ENCODE results near the gene RXFP1.

Gene RXFP1

DNA sequence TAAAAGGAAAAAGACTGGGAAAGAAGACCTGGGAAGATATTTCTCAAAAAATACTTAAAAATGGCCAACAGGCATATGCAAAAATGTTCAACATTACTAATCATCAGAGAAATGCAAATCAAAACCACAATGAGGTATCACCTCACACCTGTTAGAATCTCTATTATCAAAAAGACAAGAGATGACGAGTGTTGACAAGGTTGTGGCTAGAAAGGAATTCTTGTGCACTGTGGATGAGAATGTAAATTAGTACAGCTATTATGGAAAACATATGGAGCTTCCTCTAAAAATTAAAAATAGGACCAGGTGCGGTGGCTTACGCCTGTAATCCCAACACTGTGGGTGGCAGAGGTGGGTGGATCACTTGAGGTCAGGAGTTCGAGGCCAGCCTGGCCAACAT lies 100.0 kb downstream of the RXFP1 start:
- FAIRE-seq, result no peak
- TF ChIP-seq CTCF (IDR thresholded peaks at IDR 0.05; ENCODE audit: insufficient read depth, missing control alignments), result no peak
- no peak for DNase-seq (ENCODE audit: insufficient read length, low spot score)

DNA sequence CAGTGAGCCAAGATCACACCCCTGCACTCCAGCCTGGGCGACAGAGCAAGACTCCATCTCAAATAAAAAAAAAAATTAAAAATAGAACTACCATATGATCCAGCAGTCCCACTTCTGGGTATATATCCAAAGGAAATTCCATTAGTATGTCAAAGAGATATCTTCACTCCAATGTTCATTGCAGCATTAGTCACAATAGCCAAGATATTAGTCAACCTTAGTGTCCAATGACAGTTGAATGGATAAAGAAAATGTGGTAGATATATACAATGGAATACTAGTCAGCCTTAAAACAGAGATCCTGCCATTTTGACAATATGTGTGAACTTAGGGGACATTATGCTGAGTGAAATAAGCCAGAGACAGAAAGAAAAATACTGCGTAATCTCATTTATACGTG lies 100.6 kb downstream of the RXFP1 start:
- DNase-seq (ENCODE audit: insufficient read length, low spot score) (no peak), FAIRE-seq (no peak)
- TF ChIP-seq CTCF (IDR thresholded peaks at IDR 0.05; ENCODE audit: insufficient read depth, missing control alignments), result no peak

GRCh38 chr4:158624889-158625478 lies 103.3 kb downstream of the RXFP1 start:
- TF ChIP-seq CTCF (IDR thresholded peaks at IDR 0.05; ENCODE audit: insufficient read depth, missing control alignments), result peak; percentile 71
- FAIRE-seq, result peak; percentile 78

GRCh38 chr4:158625544-158625943 lies 103.9 kb downstream of the RXFP1 start:
- TF ChIP-seq CTCF (IDR thresholded peaks at IDR 0.05; ENCODE audit: insufficient read depth, missing control alignments), result no peak
- FAIRE-seq (no peak), DNase-seq (ENCODE audit: insufficient read length, low spot score) (no peak)

More at GRCh38 chr4:158624889-158625478, 103.3 kb downstream of the RXFP1 start:
- DNase-seq (ENCODE audit: insufficient read length, low spot score), result no peak

DNA sequence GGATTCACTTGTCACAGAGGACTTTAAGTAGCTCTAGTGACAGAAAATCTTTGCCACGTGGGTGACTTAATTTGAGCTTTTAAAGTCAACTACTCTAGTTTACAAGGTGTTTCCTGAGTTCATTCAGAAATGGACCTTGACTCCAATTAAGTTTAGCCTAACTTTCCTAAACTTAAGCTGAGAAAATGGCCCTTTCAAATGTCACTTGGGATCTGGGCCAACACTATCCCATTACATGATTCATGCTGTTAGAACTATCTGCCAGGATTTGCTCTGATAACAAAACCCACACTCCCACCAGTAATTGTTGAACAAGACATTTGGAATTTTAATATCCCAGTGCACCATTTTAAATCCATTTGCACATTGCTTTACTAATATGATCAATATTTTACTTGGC lies 109.2 kb downstream of the RXFP1 start:
- FAIRE-seq (peak; percentile 55), DNase-seq (ENCODE audit: insufficient read length, low spot score) (no peak)
- no peak for TF ChIP-seq CTCF (IDR thresholded peaks at IDR 0.05; ENCODE audit: insufficient read depth, missing control alignments)

DNA sequence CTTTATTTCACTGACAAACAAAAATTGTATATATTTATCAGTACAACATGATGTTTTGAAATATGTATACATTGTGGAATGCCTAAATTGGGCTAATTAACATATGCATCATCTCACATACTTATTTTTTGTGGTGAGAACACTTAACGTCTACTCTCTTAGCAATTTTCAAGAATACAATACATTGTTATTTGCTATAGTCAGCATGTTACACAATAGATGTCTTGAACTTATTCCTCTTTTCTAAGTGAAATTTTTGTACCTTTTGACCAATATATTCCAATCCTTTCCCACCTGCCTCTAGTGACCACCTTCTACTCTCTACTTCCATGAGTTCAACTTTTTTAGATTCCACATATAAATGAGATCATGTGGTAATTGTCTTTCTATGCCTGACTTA lies 114.9 kb downstream of the RXFP1 start:
- FAIRE-seq (no peak), DNase-seq (ENCODE audit: insufficient read length, low spot score) (no peak)
- no peak for TF ChIP-seq CTCF (IDR thresholded peaks at IDR 0.05; ENCODE audit: insufficient read depth, missing control alignments)

GRCh38 chr4:158644356-158644755 lies 122.7 kb downstream of the RXFP1 start:
- DNase-seq (ENCODE audit: insufficient read length, low spot score), result no peak
- no peak for TF ChIP-seq CTCF (IDR thresholded peaks at IDR 0.05; ENCODE audit: insufficient read depth, missing control alignments)
- no peak for FAIRE-seq
